HCT116 (cell line): Measurements from ENCODE around the gene LCE4A. TPM values are rescaled to one million over a fixed set of nuclear protein-coding genes. Genes with fewer than 3 reads are reported as not detected.

Experiments used
- ATAC-seq: fragments of 200-7000 bp; cut with Tn5 transposase; 2 replicates; pipeline ENCODE4 v1.9.1; 2020; ENCODE audit warnings: mild to moderate bottlenecking, moderate library complexity
- BruUV-seq: library from RNA; stranded (reverse); fragments of 400-500 nt; replicated peaks from 2 replicates; lab custom pipeline; 2021; lab: Mats Ljungman, UMichigan
- CTCF ChIA-PET: fragments of 300-600 bp; sonication (Branson Sonifier 250); formaldehyde crosslinking; loops from one replicate; lab custom pipeline; 2021; ENCODE audit warnings: antibody characterized with exemption; lab: Charles Lee
- POLR2A ChIA-PET: fragments of 300-600, 350-600 bp; sonication (Branson Sonifier 250); formaldehyde crosslinking; loops from one replicate; lab custom pipeline; 2021; ENCODE audit warnings: antibody characterized with exemption; lab: Charles Lee
- RAD21 ChIA-PET, 2 experiments: fragments of 300-600 bp; sonication (Branson Sonifier 250); formaldehyde crosslinking; loops; one replicate each; lab custom pipeline; 2023; ENCODE audit warnings: low total read pairs in 2 of 2; ENCODE audit not compliant: uncharacterized antibody in 2 of 2, unreplicated experiment in 2 of 2, low non-redundant PET in 1 of 2; lab: Charles Lee
- DNase-seq: peaks from one replicate; pipeline ENCODE4 v3.0.0-alpha.2; 2010; ENCODE audit warnings: low read depth, low spot score
- H2AFZ ChIP-seq: fragments of 200-600 bp; shearing (Covaris generic), sonication (generic); 2 replicates; pipeline ENCODE4 v1.6.1; 2017; ENCODE audit warnings: low read depth, mixed run types, mixed read lengths, antibody characterized with exemption, low read length; ENCODE audit not compliant: poor library complexity, severe bottlenecking
- H3K27ac ChIP-seq: 2 replicates; pipeline ENCODE4 v1.5.1; 2012; ENCODE audit warnings: low read depth, low read length
- H3K27me3 ChIP-seq: fragments of 200-600 bp; sonication (generic); 2 replicates; pipeline ENCODE4 v1.6.1; 2016; ENCODE audit warnings: mixed run types, low read length, mixed read lengths; ENCODE audit not compliant: insufficient read depth
- H3K36me3 ChIP-seq, 2 experiments: fragments of 200-500 bp in 1 of 2; fragments of 200-600 bp in 1 of 2; sonication (Bioruptor generic) in 1 of 2; sonication (generic) in 1 of 2; 2 replicates each; pipeline versions ENCODE4 v1.5.1 to v1.6.1; 2014 to 2016; ENCODE audit warnings: low read length in 2 of 2, inconsistent platforms in 1 of 2, mixed read lengths in 1 of 2, mixed run types in 1 of 2; ENCODE audit not compliant: insufficient read depth in 2 of 2, control insufficient read depth in 1 of 2
- H3K4me1 ChIP-seq, 2 experiments: fragments of 200-600 bp in 1 of 2; sonication (generic) in 1 of 2; 2 replicates each; pipeline versions ENCODE4 v1.5.1 to v1.6.1; 2012 to 2017; ENCODE audit warnings: low read length in 2 of 2, inconsistent platforms in 1 of 2, mild to moderate bottlenecking in 1 of 2, mixed read lengths in 1 of 2, mixed run types in 1 of 2, moderate library complexity in 1 of 2; ENCODE audit not compliant: insufficient read depth in 2 of 2, control insufficient read depth in 1 of 2
- H3K4me2 ChIP-seq: fragments of 200-600 bp; sonication (generic); 2 replicates; pipeline ENCODE4 v1.6.1; 2017; ENCODE audit warnings: mixed run types, low read length, mixed read lengths
- H3K4me3 ChIP-seq, 2 experiments: fragments of 200-600 bp in 1 of 2; sonication (generic) in 1 of 2; replicated peaks in 1 of 2; 2 replicates each; pipeline ENCODE4 v1.5.1; 2011 to 2016; ENCODE audit warnings: low read length in 2 of 2, control low read depth in 1 of 2, low read depth in 1 of 2, mild to moderate bottlenecking in 1 of 2, mixed read lengths in 1 of 2, mixed run types in 1 of 2
- H3K79me2 ChIP-seq: fragments of 200-600 bp; sonication (generic); 2 replicates; pipeline ENCODE4 v1.6.1; 2017; ENCODE audit warnings: mild to moderate bottlenecking, mixed run types, low read length, moderate library complexity, mixed read lengths; ENCODE audit not compliant: insufficient read depth
- H3K9ac ChIP-seq: fragments of 200-600 bp; sonication (generic); 2 replicates; pipeline ENCODE4 v1.6.1; 2016; ENCODE audit warnings: low read length, mixed read lengths
- H3K9me2 ChIP-seq: fragments of 200-600 bp; sonication (generic), shearing (Covaris generic); 2 replicates; pipeline ENCODE4 v1.6.1; 2017; ENCODE audit warnings: mixed run types, mild to moderate bottlenecking, moderate library complexity; ENCODE audit not compliant: insufficient read depth
- H3K9me3 ChIP-seq, 2 experiments: fragments of 200-500 bp in 1 of 2; fragments of 200-600 bp in 1 of 2; sonication (Bioruptor generic) in 1 of 2; sonication (generic) in 1 of 2; 2 replicates each; pipeline ENCODE4 v1.6.1; 2014 to 2017; ENCODE audit warnings: low read length in 2 of 2, mixed read lengths in 2 of 2, inconsistent platforms in 1 of 2, low read depth in 1 of 2, mild to moderate bottlenecking in 1 of 2, mixed run types in 1 of 2, moderate library complexity in 1 of 2; ENCODE audit not compliant: control insufficient read depth in 1 of 2, insufficient read depth in 1 of 2
- H4K20me1 ChIP-seq: fragments of 200-600 bp; sonication (generic), shearing (Covaris generic); 2 replicates; pipeline ENCODE4 v1.6.1; 2017; ENCODE audit warnings: mixed run types, mild to moderate bottlenecking, moderate library complexity; ENCODE audit not compliant: insufficient read depth
- ATF3 ChIP-seq: IDR thresholded peaks from 2 replicates; pipeline ENCODE4 v1.6.1; 2012
- CBX3 ChIP-seq: IDR thresholded peaks from 2 replicates; pipeline ENCODE4 v1.6.1; 2012; ENCODE audit warnings: low read depth
- CTCF ChIP-seq, 3 experiments: fragments of 200-600 bp in 1 of 3; sonication (generic) in 1 of 3; IDR thresholded peaks in 2 of 3; conservative IDR thresholded peaks in 1 of 3; 2 replicates each; pipeline ENCODE4 v1.5.1; 2012 to 2017; ENCODE audit warnings: low read depth in 2 of 3, low read length in 2 of 3, antibody characterized with exemption in 1 of 3, borderline replicate concordance in 1 of 3, control low read depth in 1 of 3, mild to moderate bottlenecking in 1 of 3, mixed read lengths in 1 of 3, mixed run types in 1 of 3, moderate library complexity in 1 of 3; ENCODE audit not compliant: insufficient read depth in 1 of 3
- EZH2phosphoT487 ChIP-seq: fragments of 200-600 bp; IDR thresholded peaks from 2 replicates; pipeline ENCODE4 v1.6.1; 2018; ENCODE audit warnings: antibody characterized with exemption, borderline replicate concordance
- FOSL1 ChIP-seq: IDR thresholded peaks from 2 replicates; pipeline ENCODE4 v1.6.1; 2012; ENCODE audit warnings: low read depth
- JUND ChIP-seq: IDR thresholded peaks from 2 replicates; pipeline ENCODE4 v1.6.1; 2012
- POLR2AphosphoS5 ChIP-seq: IDR thresholded peaks from 2 replicates; pipeline ENCODE4 v1.6.1; 2011; ENCODE audit warnings: mild to moderate bottlenecking, low read depth, low read length, moderate library complexity
- RAD21 ChIP-seq: IDR thresholded peaks from 2 replicates; pipeline ENCODE4 v1.6.1; 2012; ENCODE audit warnings: low read depth, mild to moderate bottlenecking
- ZBTB33 ChIP-seq: IDR thresholded peaks from 2 replicates; pipeline ENCODE4 v1.6.1; 2011; ENCODE audit warnings: mild to moderate bottlenecking, low read length, moderate library complexity; ENCODE audit not compliant: insufficient replicate concordance; ENCODE audit errors: extremely low read depth
- ZNF274 ChIP-seq: fragments of 200-500 bp; sonication (Bioruptor generic); IDR thresholded peaks from 2 replicates; pipeline ENCODE4 v1.6.1; 2014; ENCODE audit warnings: mild to moderate bottlenecking, low read depth, low read length, inconsistent platforms
- intact Hi-C: fragments of 100-400 bp; cut with micrococcal nuclease; formaldehyde crosslinking; loops from 2 replicates; pipeline ENCODE4 v1.10.0; 2022
- total RNA-seq: library from RNA; stranded (reverse); gene quantifications from one replicate; pipeline ENCODE4 v1.2.1, GENCODE V29; 2021; ENCODE audit not compliant: unreplicated experiment

Gene LCE4A
- total RNA-seq, 1 experiment from 2014 or later, result not detected

DNA sequence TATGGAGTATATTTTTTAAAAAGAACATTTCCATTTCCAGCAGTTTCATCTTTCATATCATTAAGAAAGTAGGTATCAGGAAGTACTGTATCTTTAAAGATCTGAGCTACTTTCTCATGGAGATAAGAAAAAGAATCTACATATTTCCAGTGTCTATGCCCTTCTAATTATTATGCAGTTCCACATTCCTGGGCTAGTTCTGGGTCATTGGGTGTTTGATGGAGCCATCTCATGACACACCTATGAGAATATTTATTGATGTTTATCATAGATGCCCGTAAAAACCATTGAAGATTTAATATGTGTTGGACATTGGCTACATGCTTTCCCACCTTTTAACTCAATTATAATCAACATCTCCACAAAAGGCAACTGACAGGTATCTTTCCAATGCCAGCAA, 21.0 kb downstream of the LCE4A start:
- no peak overlapping the region for H2AFZ ChIP-seq
- H3K4me1 ChIP-seq, result no peaks in the 10 kb centered on the region
- no peak overlapping the region for H3K9ac ChIP-seq
- CTCF ChIA-PET, result no interaction called here
- TF ChIP-seq ATF3 (no peak), CBX3 (no peak), ZNF274 (no peak), EZH2phosphoT487 (no peak), ZBTB33 (no peak), FOSL1 (no peak), POLR2AphosphoS5 (no peak)
- no peaks in the 10 kb centered on the region for H3K36me3 ChIP-seq
- H3K4me2 ChIP-seq, result no peak overlapping the region
- intact Hi-C loops, result no loop called here
- RAD21 ChIA-PET, result no interaction called here
- no peak overlapping the region for H3K4me3 ChIP-seq
- H3K9me3 ChIP-seq, result no peaks in the 10 kb centered on the region
- no peaks in the 10 kb centered on the region for H3K79me2 ChIP-seq
- DNase-seq (no peak), ATAC-seq (no peak)
- BruUV-seq, result no TSS peak
- POLR2A ChIA-PET, result no interaction called here
- H3K9me2 ChIP-seq, result no peaks in the 10 kb centered on the region
- H3K27me3 ChIP-seq, result peaks cover 34% of the 10 kb centered on the region
- no peaks in the 10 kb centered on the region for H4K20me1 ChIP-seq
- H3K27ac ChIP-seq, result no peak overlapping the region

DNA sequence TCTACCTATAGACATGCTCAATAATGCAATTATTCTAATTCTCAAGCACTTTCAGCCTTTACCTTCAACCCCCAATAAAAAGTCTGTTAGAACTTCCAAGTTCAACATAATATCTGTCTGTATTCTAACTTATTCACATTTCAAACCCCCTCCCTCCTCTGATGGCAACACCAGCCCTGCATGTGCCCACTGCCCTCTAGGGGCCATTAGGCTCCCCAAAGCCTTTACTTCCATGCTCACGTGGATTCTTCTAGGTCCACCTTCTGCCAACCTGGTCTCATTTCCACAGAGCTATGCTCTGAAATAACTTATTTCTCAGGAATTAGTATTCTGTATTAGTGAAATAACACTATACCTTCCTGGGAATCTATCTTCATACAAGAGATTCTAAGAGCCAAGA, 27.7 kb downstream of the LCE4A start:
- TF ChIP-seq ZBTB33 (no peak), CTCF (IDR thresholded peaks at IDR 0.05 in 2 of 3, conservative IDR thresholded peaks at IDR 0.05 in 1 of 3; ENCODE audit: borderline replicate concordance in 1 of 3, insufficient read depth in 1 of 3, low read depth in 2 of 3, low read length in 2 of 3) (peak; percentile 18 to 66 (median 62); a peak in 4 of 6 replicates), RAD21 (peak; percentile 47), JUND (no peak), POLR2AphosphoS5 (no peak)
- peaks cover 39% of the 10 kb centered on the region for H3K27me3 ChIP-seq
- H3K79me2 ChIP-seq, result no peaks in the 10 kb centered on the region
- H3K27ac ChIP-seq, result no peak overlapping the region
- H3K4me3 ChIP-seq, result no peak overlapping the region
- BruUV-seq, result no TSS peak
- no peak overlapping the region for H2AFZ ChIP-seq
- no peak overlapping the region for H3K9ac ChIP-seq
- intact Hi-C loops, result no loop called here
- ATAC-seq (peak; percentile 83), DNase-seq (no peak)
- no peaks in the 10 kb centered on the region for H3K9me2 ChIP-seq
- no peaks in the 10 kb centered on the region for H3K36me3 ChIP-seq
- no peaks in the 10 kb centered on the region for H4K20me1 ChIP-seq
- no peak overlapping the region for H3K4me2 ChIP-seq
- H3K9me3 ChIP-seq, result no peaks in the 10 kb centered on the region
- ChIA-PET POLR2A (no interaction called here), RAD21 (no interaction called here), CTCF (no interaction called here)
- H3K4me1 ChIP-seq, result no peaks in the 10 kb centered on the region
